GM13977 (cell line): ENCODE results near the gene EPB41L2.

Experiments
- DNase-seq: peaks from one replicate; pipeline ENCODE4 v3.0.0; 2012; ENCODE audit warnings: low spot score
- in situ Hi-C: fragments of 300-500 bp; cut with MboI; formaldehyde crosslinking; loops from one replicate; pipeline ENCODE4 v1.12.0; 2022; ENCODE audit warnings: low sequenced_read_pairs, low pct_unique_long_range_greater_than_20kb, mixed read lengths, inconsistent platforms; ENCODE audit not compliant: unreplicated experiment
- TF ChIP-seq, protein P1 (sequence below): IDR thresholded peaks from 2 replicates; pipeline ENCODE4 v1.5.1; 2012; ENCODE audit warnings: mild to moderate bottlenecking, control low read depth; ENCODE audit not compliant: insufficient read depth; ENCODE audit errors: extremely low read depth, missing control alignments

The EPB41L2 gene

DNA sequence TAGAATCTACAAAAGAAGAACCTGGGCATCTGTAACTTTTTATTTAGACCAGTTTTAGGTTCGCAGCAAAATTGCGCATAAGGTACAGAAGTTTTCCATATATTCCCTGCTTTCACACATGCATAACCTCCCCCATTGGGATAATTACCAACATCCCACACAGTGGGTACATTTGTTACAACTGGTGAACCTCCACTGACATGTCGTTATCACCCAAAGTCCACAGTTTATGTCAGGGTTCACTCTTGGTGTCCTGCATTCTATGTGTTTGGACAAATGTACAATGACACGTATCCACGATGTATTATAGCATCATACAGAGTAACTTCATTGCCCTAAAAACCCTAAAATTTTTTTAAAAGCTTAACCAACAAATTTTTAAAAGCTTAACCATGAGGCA lies 126.1 kb downstream of the EPB41L2 start:
- no peak for DNase-seq
- in situ Hi-C loops, result no loop called here
- TF ChIP-seq, protein P1, sequence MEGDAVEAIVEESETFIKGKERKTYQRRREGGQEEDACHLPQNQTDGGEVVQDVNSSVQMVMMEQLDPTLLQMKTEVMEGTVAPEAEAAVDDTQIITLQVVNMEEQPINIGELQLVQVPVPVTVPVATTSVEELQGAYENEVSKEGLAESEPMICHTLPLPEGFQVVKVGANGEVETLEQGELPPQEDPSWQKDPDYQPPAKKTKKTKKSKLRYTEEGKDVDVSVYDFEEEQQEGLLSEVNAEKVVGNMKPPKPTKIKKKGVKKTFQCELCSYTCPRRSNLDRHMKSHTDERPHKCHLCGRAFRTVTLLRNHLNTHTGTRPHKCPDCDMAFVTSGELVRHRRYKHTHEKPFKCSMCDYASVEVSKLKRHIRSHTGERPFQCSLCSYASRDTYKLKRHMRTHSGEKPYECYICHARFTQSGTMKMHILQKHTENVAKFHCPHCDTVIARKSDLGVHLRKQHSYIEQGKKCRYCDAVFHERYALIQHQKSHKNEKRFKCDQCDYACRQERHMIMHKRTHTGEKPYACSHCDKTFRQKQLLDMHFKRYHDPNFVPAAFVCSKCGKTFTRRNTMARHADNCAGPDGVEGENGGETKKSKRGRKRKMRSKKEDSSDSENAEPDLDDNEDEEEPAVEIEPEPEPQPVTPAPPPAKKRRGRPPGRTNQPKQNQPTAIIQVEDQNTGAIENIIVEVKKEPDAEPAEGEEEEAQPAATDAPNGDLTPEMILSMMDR, result no peak

DNA sequence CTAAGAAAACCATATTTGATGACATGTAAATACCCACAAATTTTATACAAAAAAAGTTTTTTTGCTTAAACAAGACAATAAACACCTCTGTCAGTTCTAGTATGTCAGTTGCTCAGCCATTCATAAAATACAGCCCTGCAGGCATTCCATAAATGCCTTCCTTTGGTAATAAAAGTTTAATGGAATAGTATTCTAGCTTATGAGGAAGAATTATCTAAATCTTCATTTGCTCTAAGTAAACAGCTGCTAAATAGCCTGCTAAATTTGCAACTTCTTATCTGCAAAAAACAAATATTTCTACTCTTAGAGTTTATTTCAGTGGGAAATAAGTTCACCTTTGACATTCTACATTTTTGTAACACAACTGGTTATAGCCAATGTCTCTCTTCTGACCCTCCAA lies 127.1 kb downstream of the EPB41L2 start:
- TF ChIP-seq, protein P1, result no peak
- no peak for DNase-seq

DNA sequence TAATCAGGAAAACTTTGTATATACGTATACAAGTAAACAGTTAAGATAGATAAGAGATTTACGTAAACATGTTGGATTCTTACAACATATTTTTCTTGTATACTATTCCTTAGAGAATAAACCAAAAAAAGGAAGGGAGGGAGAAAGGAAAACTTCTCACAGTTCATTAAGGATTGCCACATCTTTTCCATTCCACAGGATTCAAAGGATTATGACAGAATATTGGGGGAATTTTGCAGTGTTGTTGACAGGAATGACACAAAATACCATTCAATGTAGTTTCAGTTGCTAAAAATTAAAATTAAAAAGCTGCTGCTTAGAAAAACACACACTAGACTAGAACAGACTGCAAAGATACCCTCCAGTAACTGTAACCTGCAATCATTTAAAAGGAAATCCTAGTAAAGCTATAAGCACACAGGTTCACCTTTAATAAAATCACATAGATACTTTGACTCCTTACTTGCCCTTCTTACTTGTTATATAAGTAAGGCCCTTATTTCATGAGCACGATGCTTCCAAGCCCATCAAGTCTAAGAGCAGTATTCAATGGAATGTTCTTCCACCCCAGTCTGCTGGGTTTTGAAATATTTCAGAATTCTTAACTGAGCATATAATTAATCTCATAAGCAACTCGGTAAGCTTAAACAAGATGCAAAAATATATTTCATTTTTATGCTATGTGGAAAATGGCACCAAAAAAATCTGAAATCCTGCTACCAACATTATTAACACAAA lies 128.0 kb downstream of the EPB41L2 start:
- DNase-seq, result no peak
- TF ChIP-seq, protein P1, result no peak
- in situ Hi-C loops, result no loop called here

More for the DNA sequence above, 127.1 kb downstream of the EPB41L2 start:
- in situ Hi-C loops, result no loop called here

DNA sequence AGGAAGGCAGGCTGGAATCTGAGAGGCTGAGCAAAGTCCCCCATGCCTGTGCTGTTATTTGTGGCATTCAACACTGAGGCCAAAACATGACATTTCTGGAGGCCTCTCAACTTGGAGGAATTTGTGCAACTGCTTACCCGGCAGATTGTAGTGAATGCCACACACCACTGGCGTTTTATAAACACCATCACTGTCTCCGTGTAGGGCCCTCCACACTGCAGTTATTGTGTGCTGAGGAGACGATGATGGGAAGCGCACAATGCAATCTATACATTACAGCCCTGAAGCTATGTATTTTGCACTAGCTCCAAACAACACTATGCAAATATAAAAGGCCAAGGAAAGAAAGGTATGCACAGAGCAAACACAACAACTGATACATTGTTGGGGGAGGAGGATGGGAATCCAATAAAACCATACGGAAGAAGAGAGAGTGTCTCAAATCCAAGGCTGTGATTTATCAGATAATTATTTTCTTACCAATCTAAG lies 129.3 kb downstream of the EPB41L2 start:
- no peak for DNase-seq
- in situ Hi-C loops, result no loop called here
- TF ChIP-seq, protein P1, result no peak

DNA sequence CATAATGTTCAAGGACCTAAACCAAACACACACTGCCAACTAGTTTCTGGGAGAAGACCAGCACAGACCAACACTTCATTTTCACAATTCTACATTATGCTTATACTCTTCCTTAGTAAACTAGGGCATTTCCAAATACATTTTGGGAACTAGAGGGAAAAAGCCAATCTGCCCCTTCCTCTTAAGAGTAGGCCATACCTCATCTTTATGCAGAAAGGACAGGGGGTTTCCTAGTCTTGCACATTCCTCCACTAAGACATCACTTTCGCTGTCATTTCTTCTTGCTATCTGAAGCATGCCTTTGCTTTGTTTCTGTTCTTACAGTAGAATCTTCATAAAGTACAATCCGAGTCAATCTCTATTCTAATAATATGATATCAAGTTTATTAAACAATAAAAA lies 130.1 kb downstream of the EPB41L2 start:
- in situ Hi-C loops, result no loop called here

DNA sequence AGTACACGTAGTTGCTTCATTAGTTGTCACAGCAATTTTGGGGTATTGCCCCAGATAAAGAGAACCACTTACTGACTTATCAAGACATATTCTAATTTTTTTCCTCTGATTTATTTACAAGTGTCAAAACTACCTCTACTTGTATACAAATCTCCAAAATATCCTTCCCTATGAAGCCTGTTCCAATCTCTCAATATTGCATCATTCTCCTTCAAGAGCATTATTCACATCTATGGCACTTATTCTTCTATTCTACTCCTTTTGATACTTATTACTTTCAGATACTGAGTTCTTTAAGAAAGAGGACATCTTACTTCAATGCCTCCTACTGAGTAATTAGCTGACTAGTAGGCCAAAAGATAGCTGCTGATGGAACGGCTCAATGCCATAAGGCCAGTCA lies 130.6 kb downstream of the EPB41L2 start:
- in situ Hi-C loops, result no loop called here
- DNase-seq, result no peak
- TF ChIP-seq, protein P1, result no peak

More for the DNA sequence above, 130.1 kb downstream of the EPB41L2 start:
- TF ChIP-seq, protein P1, result no peak
- DNase-seq, result no peak
